Vagina (tissue), 2 donors: ENCODE data around the gene MED7. TPM values are rescaled to one million over a fixed set of nuclear protein-coding genes. Genes with fewer than 3 reads are reported as not detected.
A peak's percentile ranks its signal among the peaks of the same experiment; 100 is the strongest.
"Not testable (repeated sequence)": the region's sequence is repeated elsewhere in the genome, so short reads cannot be mapped to it uniquely, and the experiment has no call there.

Source experiments
- DNase-seq, 2 donors: peaks; one replicate each; pipeline ENCODE4 v3.0.0-alpha.2; 2017; ENCODE audit errors: extremely low spot score in 2 of 2
- H3K27ac ChIP-seq: fragments of 200-600 bp; sonication (generic); one replicate; pipeline ENCODE4 v1.5.1; 2019
- H3K27me3 ChIP-seq: fragments of 200-600 bp; sonication (generic); one replicate; pipeline ENCODE4 v1.5.1; 2019
- H3K36me3 ChIP-seq, 2 donors: fragments of 200-600 bp; sonication (generic); one replicate each; pipeline ENCODE4 v1.5.1; 2017 to 2019
- H3K4me1 ChIP-seq: fragments of 200-600 bp; sonication (generic); one replicate; pipeline ENCODE4 v1.5.1; 2019
- H3K4me3 ChIP-seq, 2 donors: fragments of 200-600 bp; sonication (generic); 1 replicate in 1 of 2; 2 replicates in 1 of 2; pipeline ENCODE4 v1.5.1; 2016 to 2019
- H3K9me3 ChIP-seq: fragments of 200-600 bp; sonication (generic); one replicate; pipeline ENCODE4 v1.5.1; 2019
- CTCF ChIP-seq, 3 experiments: fragments of 450-650 bp in 2 of 3; fragments of 200-600 bp in 1 of 3; sonication (generic) in 1 of 3; IDR thresholded peaks; one replicate each; pipeline ENCODE4 v1.5.1; 2017 to 2019; ENCODE audit warnings: antibody characterized with exemption in 3 of 3, mild to moderate bottlenecking in 2 of 3, moderate library complexity in 2 of 3
- POLR2A ChIP-seq, 2 donors: fragments of 450-650 bp; IDR thresholded peaks; one replicate each; pipeline ENCODE4 v1.6.1; 2017; ENCODE audit warnings: antibody characterized with exemption in 2 of 2, mild to moderate bottlenecking in 2 of 2, moderate library complexity in 2 of 2
- POLR2AphosphoS5 ChIP-seq, 2 donors: sonication (generic); formaldehyde crosslinking; IDR thresholded peaks; one replicate each; pipeline ENCODE4 v1.9.0; 2017; ENCODE audit warnings: antibody characterized with exemption in 2 of 2, mild to moderate bottlenecking in 2 of 2, low read depth in 1 of 2; ENCODE audit not compliant: insufficient read depth in 1 of 2
- intact Hi-C: fragments of 100-400 bp; cut with DNase I; formaldehyde crosslinking; loops from one replicate; pipeline ENCODE4 v1.15.1; 2023
- total RNA-seq: library from RNA; depleted of rRNA; stranded (reverse); fragments of >200 nt; gene quantifications from one replicate; pipeline ENCODE4 v1.2.3, GENCODE V29; 2016

The MED7 gene
- 19.4 TPM for total RNA-seq

- Histone ChIP-seq H3K4me1 (peaks cover 17% of the 10 kb centered on the region), H3K27me3 (no peaks in the 10 kb centered on the region), H3K4me3 (peak within 1 kb of the TSS; percentile 83 to 95), H3K9me3 (no peaks in the 10 kb centered on the region), H3K36me3 (peaks cover 0 to 10% of the 10 kb centered on the region in 2 donors), H3K27ac (peak within 1 kb of the TSS; percentile 83)
- DNase-seq: peak in 1 of 2 donors; percentile 98
- TF ChIP-seq POLR2A (IDR thresholded peaks at IDR 0.05) (peak in 1 of 2 donors; percentile 54), POLR2AphosphoS5 (IDR thresholded peaks at IDR 0.05; ENCODE audit: insufficient read depth in 1 of 2, low read depth in 1 of 2) (peak; percentile 88 to 90), CTCF (IDR thresholded peaks at IDR 0.05) (no peak)
- intact Hi-C loops: no loop called here
Observed at GRCh38 chr5:157142317-157143126, at the start of gene MED7. TSS of gene MED7 (minus strand) at chr5:157142865. CDS start at chr5:157139431, 3,434 bp downstream.

GRCh38 chr5:157189223-157189622 is 46.6 kb upstream of the MED7 start:
- no peak for TF ChIP-seq POLR2A (IDR thresholded peaks at IDR 0.05)
- no peaks in the 10 kb centered on the region for H3K9me3 ChIP-seq
- no peaks in the 10 kb centered on the region for H3K4me1 ChIP-seq
- no peak for DNase-seq
- intact Hi-C loops: no loop called here
- H3K27me3 ChIP-seq: no peaks in the 10 kb centered on the region
- no peak overlapping the region for H3K4me3 ChIP-seq
- no peaks in the 10 kb centered on the region for H3K36me3 ChIP-seq
- H3K27ac ChIP-seq: no peak overlapping the region

- H3K4me3 ChIP-seq: no peak overlapping the region
- H3K27ac ChIP-seq: no peak overlapping the region
- H3K4me1 ChIP-seq: no peaks in the 10 kb centered on the region
- no peaks in the 10 kb centered on the region for H3K27me3 ChIP-seq
- no peak for DNase-seq
- no peaks in the 10 kb centered on the region for H3K36me3 ChIP-seq
- TF ChIP-seq POLR2A (IDR thresholded peaks at IDR 0.05) (no peak), CTCF (IDR thresholded peaks at IDR 0.05) (no peak), POLR2AphosphoS5 (IDR thresholded peaks at IDR 0.05; ENCODE audit: insufficient read depth in 1 of 2, low read depth in 1 of 2) (no peak)
- H3K9me3 ChIP-seq: no peaks in the 10 kb centered on the region
- intact Hi-C loops: no loop called here
Observed at GRCh38 chr5:157188270-157188669, 45.6 kb upstream of the MED7 start.

- Histone ChIP-seq H3K36me3 (no peaks in the 10 kb centered on the region), H3K4me1 (no peaks in the 10 kb centered on the region), H3K27me3 (no peaks in the 10 kb centered on the region), H3K9me3 (no peaks in the 10 kb centered on the region), H3K27ac (no peak overlapping the region), H3K4me3 (no peak overlapping the region)
- intact Hi-C loops: no loop called here
- TF ChIP-seq POLR2A (IDR thresholded peaks at IDR 0.05): no peak
- no peak for DNase-seq
Observed at GRCh38 chr5:157187046-157187754, 44.5 kb upstream of the MED7 start.

- no peaks in the 10 kb centered on the region for H3K27me3 ChIP-seq
- H3K9me3 ChIP-seq: no peaks in the 10 kb centered on the region
- H3K4me3 ChIP-seq: no peak overlapping the region
- TF ChIP-seq POLR2A (IDR thresholded peaks at IDR 0.05) (no peak), CTCF (IDR thresholded peaks at IDR 0.05) (no peak), POLR2AphosphoS5 (IDR thresholded peaks at IDR 0.05; ENCODE audit: insufficient read depth in 1 of 2, low read depth in 1 of 2) (no peak)
- H3K36me3 ChIP-seq: no peaks in the 10 kb centered on the region
- no peak for DNase-seq
- H3K4me1 ChIP-seq: no peaks in the 10 kb centered on the region
- no peak overlapping the region for H3K27ac ChIP-seq
- intact Hi-C loops: no loop called here
Observed at GRCh38 chr5:157186309-157187045, 43.8 kb upstream of the MED7 start.

GRCh38 chr5:157185122-157185521 is 42.5 kb upstream of the MED7 start:
- H3K36me3 ChIP-seq, DNase-seq, H3K27ac ChIP-seq, H3K9me3 ChIP-seq, H3K4me1 ChIP-seq, H3K27me3 ChIP-seq, H3K4me3 ChIP-seq, intact Hi-C loops: not testable (repeated sequence)
